ENCODE measurements around the gene EFTUD2. TPM values are rescaled to one million over a fixed set of nuclear protein-coding genes. Genes with fewer than 3 reads are reported as not detected.

The EFTUD2 gene
- total and polyA plus RNA-seq, 9 of the 15 experiments (the other 6 are each of a cell fraction or from before 2014, with no cell fraction given), result 65.8 to 362 (median 218) TPM

DNA sequence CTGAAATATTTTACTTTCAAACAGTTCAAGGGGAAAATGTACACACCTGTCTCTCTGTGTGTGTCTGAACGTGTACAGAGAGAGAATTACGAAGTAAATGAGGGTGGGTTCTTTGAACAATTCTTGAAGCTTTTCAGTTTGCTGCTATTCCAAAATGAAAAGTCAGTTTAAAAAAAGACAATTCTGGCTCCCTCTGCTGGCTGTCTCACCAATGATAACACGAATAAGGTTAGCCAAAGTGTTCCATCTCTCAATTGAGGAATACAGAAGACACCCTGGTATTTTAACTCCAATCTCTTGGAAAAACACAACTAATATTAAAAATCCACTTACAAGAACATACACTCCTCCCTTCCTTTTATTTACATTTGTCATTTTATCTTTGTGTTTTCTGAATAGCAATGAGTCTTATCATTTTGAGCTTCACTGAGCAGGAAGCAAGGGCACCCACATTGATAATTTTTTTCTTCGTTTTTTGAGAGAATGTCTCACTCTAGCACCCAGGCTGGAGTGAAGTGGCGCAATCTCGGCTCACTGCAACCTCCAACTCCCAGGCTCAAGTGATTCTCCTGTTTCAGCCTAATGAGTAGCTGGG lies 20.5 kb downstream of the EFTUD2 start (continued):
- TF ChIP-seq, protein P1, sequence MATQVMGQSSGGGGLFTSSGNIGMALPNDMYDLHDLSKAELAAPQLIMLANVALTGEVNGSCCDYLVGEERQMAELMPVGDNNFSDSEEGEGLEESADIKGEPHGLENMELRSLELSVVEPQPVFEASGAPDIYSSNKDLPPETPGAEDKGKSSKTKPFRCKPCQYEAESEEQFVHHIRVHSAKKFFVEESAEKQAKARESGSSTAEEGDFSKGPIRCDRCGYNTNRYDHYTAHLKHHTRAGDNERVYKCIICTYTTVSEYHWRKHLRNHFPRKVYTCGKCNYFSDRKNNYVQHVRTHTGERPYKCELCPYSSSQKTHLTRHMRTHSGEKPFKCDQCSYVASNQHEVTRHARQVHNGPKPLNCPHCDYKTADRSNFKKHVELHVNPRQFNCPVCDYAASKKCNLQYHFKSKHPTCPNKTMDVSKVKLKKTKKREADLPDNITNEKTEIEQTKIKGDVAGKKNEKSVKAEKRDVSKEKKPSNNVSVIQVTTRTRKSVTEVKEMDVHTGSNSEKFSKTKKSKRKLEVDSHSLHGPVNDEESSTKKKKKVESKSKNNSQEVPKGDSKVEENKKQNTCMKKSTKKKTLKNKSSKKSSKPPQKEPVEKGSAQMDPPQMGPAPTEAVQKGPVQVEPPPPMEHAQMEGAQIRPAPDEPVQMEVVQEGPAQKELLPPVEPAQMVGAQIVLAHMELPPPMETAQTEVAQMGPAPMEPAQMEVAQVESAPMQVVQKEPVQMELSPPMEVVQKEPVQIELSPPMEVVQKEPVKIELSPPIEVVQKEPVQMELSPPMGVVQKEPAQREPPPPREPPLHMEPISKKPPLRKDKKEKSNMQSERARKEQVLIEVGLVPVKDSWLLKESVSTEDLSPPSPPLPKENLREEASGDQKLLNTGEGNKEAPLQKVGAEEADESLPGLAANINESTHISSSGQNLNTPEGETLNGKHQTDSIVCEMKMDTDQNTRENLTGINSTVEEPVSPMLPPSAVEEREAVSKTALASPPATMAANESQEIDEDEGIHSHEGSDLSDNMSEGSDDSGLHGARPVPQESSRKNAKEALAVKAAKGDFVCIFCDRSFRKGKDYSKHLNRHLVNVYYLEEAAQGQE (IDR thresholded peaks at IDR 0.05; ENCODE audit: borderline replicate concordance), result peak; percentile 31; the same call in 1 of the 2 replicates
- TF ChIP-seq, protein P1 (CRISPR knock-in tag; IDR thresholded peaks at IDR 0.05; ENCODE audit: low read depth), result no peak
- no peak for TF ChIP-seq ZNF444 (CRISPR knock-in tag; IDR thresholded peaks at IDR 0.05)
- TF ChIP-seq ZNF384 (IDR thresholded peaks at IDR 0.05; ENCODE audit: low read depth, low read length), result 0 out of 2 replicates have a peak, but pooled peaks have one; percentile 10
- TF ChIP-seq ZC3H11A (IDR thresholded peaks at IDR 0.05; ENCODE audit: low read depth, low read length), result no peak
- no peak for TF ChIP-seq ZNF174 (CRISPR knock-in tag; IDR thresholded peaks at IDR 0.05)
- TF ChIP-seq KLF16 (IDR thresholded peaks at IDR 0.05), result no peak
- no peak for TF ChIP-seq ELF4 (CRISPR knock-in tag; IDR thresholded peaks at IDR 0.05)
- TF ChIP-seq SMARCC2 (IDR thresholded peaks at IDR 0.05; ENCODE audit: low read depth), result no peak

All from K562 (cell line).